ENCODE measurements around the gene TRPM8.

DNA sequence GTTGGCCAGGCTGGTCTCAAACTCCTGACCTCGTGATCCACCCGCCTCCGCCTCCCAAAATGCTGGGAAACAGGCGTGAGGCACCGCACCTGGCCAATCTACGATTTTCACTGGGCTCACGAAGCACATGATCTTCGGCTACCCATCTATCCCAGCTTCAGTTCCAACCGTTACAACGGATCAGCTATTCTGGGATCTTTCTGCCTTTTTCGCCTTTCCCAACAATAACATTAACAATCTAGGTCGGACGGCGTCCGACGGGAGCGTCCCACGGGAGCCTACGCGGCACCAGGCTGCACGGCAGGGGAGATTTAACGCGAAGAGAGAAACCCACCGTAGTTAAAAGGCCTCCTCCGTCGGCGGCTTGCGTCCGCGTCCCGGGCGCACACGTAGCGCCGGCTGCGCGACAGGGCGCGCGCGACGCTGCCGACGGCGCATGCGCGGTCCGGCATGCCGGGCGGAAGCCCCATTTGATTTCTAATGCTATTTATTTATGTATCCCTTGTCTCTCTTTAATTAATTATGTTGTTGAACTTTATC lies 49.1 kb upstream of the TRPM8 start, which contains the start of gene MSL3B:
- TF ChIP-seq POLR2AphosphoS5 (IDR thresholded peaks at IDR 0.05; ENCODE audit: low read depth, low read length) (peak; percentile 64; the same call in 1 of the 2 replicates), CTCF (IDR thresholded peaks at IDR 0.05) (no peak), SIN3A (IDR thresholded peaks at IDR 0.05; ENCODE audit: borderline replicate concordance, insufficient read depth, low read depth, low read length) (no peak), TCF7L2 (IDR thresholded peaks at IDR 0.05; ENCODE audit: low read depth, low read length) (peak; percentile 44; the same call in 1 of the 2 replicates)
- TF ChIP-seq, protein P1, sequence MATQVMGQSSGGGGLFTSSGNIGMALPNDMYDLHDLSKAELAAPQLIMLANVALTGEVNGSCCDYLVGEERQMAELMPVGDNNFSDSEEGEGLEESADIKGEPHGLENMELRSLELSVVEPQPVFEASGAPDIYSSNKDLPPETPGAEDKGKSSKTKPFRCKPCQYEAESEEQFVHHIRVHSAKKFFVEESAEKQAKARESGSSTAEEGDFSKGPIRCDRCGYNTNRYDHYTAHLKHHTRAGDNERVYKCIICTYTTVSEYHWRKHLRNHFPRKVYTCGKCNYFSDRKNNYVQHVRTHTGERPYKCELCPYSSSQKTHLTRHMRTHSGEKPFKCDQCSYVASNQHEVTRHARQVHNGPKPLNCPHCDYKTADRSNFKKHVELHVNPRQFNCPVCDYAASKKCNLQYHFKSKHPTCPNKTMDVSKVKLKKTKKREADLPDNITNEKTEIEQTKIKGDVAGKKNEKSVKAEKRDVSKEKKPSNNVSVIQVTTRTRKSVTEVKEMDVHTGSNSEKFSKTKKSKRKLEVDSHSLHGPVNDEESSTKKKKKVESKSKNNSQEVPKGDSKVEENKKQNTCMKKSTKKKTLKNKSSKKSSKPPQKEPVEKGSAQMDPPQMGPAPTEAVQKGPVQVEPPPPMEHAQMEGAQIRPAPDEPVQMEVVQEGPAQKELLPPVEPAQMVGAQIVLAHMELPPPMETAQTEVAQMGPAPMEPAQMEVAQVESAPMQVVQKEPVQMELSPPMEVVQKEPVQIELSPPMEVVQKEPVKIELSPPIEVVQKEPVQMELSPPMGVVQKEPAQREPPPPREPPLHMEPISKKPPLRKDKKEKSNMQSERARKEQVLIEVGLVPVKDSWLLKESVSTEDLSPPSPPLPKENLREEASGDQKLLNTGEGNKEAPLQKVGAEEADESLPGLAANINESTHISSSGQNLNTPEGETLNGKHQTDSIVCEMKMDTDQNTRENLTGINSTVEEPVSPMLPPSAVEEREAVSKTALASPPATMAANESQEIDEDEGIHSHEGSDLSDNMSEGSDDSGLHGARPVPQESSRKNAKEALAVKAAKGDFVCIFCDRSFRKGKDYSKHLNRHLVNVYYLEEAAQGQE (IDR thresholded peaks at IDR 0.05; ENCODE audit: insufficient read depth in 1 of 2, low read depth in 2 of 2, low read length in 1 of 2) = no peak

Data from Panc1 (cell line).